HepG2 (cell line): ENCODE measurements around the gene LRBA.

ENCODE experiments used
- BHLHE40 ChIP-seq: IDR thresholded peaks from 2 replicates; pipeline ENCODE4 v1.6.1; 2011; ENCODE audit warnings: low read length, improper control_type of control experiment
- EZH2 ChIP-seq: conservative IDR thresholded peaks from 2 replicates; pipeline ENCODE4 v1.6.1; 2012; ENCODE audit warnings: mild to moderate bottlenecking, low read depth, low read length, moderate library complexity
- POLR2A ChIP-seq, 2 experiments: IDR thresholded peaks; 2 replicates each; pipeline ENCODE4 v1.6.1; 2011; ENCODE audit warnings: low read depth in 2 of 2, low read length in 2 of 2, mild to moderate bottlenecking in 1 of 2, moderate library complexity in 1 of 2; ENCODE audit not compliant: insufficient read depth in 1 of 2
- RXRA ChIP-seq: sonication (generic); formaldehyde crosslinking; IDR thresholded peaks from 2 replicates; pipeline ENCODE4 v1.5.1; 2020; ENCODE audit warnings: missing genetic modification reagents
- U2AF1 ChIP-seq: fragments of 200-400 bp; formaldehyde crosslinking; optimal IDR thresholded peaks from 2 replicates; pipeline ENCODE3; 2017; ENCODE audit warnings: mild to moderate bottlenecking, low read depth, low read length
- ZNF780A ChIP-seq: sonication (generic); formaldehyde crosslinking; IDR thresholded peaks from 2 replicates; pipeline ENCODE4 v1.8.0; 2022; ENCODE audit warnings: mild to moderate bottlenecking, missing genetic modification reagents, moderate library complexity
- TF ChIP-seq, protein P1 (sequence below): sonication (generic); formaldehyde crosslinking; IDR thresholded peaks from 2 replicates; pipeline ENCODE4 v1.4.0; 2020; ENCODE audit warnings: missing genetic modification reagents
- TF ChIP-seq, protein P2 (sequence below): IDR thresholded peaks from 2 replicates; pipeline ENCODE4 v1.6.1; 2012; ENCODE audit warnings: low read length, improper control_type of control experiment
- TF ChIP-seq, protein P3 (sequence below): sonication (generic); formaldehyde crosslinking; conservative IDR thresholded peaks from 2 replicates; pipeline ENCODE4 v1.8.0; 2022; ENCODE audit warnings: low read depth, missing genetic modification reagents

DNA sequence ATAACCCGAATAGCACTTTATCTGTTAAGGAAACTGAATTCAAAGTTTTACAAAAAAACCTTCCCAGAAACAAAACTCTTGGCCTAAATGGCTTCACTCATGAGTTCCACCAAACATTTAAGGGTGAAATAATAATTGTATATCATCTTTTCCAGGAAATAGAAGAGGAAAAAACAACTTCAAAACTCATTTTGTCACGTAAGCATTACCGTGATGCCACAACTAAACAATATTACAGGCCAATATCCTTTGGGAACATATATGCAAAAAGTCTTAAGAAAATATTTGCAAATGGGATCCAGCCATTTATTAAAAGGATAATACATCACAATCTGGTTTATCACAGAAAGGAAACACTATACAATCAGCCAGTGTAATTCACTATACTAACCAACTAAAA lies 563.2 kb downstream of the LRBA start:
- TF ChIP-seq POLR2A (IDR thresholded peaks at IDR 0.05; ENCODE audit: insufficient read depth in 1 of 2, low read depth in 2 of 2, low read length in 2 of 2) = no peak
- TF ChIP-seq, protein P1, sequence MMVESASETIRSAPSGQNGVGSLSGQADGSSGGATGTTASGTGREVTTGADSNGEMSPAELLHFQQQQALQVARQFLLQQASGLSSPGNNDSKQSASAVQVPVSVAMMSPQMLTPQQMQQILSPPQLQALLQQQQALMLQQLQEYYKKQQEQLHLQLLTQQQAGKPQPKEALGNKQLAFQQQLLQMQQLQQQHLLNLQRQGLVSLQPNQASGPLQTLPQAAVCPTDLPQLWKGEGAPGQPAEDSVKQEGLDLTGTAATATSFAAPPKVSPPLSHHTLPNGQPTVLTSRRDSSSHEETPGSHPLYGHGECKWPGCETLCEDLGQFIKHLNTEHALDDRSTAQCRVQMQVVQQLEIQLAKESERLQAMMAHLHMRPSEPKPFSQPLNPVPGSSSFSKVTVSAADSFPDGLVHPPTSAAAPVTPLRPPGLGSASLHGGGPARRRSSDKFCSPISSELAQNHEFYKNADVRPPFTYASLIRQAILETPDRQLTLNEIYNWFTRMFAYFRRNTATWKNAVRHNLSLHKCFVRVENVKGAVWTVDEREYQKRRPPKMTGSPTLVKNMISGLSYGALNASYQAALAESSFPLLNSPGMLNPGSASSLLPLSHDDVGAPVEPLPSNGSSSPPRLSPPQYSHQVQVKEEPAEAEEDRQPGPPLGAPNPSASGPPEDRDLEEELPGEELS (CRISPR knock-in tag) = no peak
- TF ChIP-seq, protein P2, sequence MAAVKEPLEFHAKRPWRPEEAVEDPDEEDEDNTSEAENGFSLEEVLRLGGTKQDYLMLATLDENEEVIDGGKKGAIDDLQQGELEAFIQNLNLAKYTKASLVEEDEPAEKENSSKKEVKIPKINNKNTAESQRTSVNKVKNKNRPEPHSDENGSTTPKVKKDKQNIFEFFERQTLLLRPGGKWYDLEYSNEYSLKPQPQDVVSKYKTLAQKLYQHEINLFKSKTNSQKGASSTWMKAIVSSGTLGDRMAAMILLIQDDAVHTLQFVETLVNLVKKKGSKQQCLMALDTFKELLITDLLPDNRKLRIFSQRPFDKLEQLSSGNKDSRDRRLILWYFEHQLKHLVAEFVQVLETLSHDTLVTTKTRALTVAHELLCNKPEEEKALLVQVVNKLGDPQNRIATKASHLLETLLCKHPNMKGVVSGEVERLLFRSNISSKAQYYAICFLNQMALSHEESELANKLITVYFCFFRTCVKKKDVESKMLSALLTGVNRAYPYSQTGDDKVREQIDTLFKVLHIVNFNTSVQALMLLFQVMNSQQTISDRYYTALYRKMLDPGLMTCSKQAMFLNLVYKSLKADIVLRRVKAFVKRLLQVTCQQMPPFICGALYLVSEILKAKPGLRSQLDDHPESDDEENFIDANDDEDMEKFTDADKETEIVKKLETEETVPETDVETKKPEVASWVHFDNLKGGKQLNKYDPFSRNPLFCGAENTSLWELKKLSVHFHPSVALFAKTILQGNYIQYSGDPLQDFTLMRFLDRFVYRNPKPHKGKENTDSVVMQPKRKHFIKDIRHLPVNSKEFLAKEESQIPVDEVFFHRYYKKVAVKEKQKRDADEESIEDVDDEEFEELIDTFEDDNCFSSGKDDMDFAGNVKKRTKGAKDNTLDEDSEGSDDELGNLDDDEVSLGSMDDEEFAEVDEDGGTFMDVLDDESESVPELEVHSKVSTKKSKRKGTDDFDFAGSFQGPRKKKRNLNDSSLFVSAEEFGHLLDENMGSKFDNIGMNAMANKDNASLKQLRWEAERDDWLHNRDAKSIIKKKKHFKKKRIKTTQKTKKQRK = no peak
- TF ChIP-seq EZH2 = no peak
- TF ChIP-seq ZNF780A (CRISPR knock-in tag) = no peak
- TF ChIP-seq BHLHE40 = no peak
- TF ChIP-seq U2AF1 = no peak
- TF ChIP-seq RXRA (CRISPR knock-in tag) = no peak
- TF ChIP-seq, protein P3, sequence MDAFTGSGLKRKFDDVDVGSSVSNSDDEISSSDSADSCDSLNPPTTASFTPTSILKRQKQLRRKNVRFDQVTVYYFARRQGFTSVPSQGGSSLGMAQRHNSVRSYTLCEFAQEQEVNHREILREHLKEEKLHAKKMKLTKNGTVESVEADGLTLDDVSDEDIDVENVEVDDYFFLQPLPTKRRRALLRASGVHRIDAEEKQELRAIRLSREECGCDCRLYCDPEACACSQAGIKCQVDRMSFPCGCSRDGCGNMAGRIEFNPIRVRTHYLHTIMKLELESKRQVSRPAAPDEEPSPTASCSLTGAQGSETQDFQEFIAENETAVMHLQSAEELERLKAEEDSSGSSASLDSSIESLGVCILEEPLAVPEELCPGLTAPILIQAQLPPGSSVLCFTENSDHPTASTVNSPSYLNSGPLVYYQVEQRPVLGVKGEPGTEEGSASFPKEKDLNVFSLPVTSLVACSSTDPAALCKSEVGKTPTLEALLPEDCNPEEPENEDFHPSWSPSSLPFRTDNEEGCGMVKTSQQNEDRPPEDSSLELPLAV = no peak
